T-helper 2 cell (primary cell): ENCODE measurements around the gene PCDH1.

Experiments used
- DNase-seq, 5 experiments: peaks; one replicate each; pipeline versions ENCODE4 v3.0.0 to v3.0.0-alpha.2; 2012 to 2022

The PCDH1 gene

GRCh38 chr5:141852448-141852847, 25.8 kb downstream of the PCDH1 start:
- DNase-seq: no peak

GRCh38 chr5:141851195-141851874, 26.9 kb downstream of the PCDH1 start:
- DNase-seq: no peak

- DNase-seq: no peak
Measured at GRCh38 chr5:141850786-141851185, 27.4 kb downstream of the PCDH1 start.

- peak in 3 of 5 experiments; percentile 11 to 51 (median 21) for DNase-seq
Measured at GRCh38 chr5:141850244-141850768, 27.9 kb downstream of the PCDH1 start.

GRCh38 chr5:141849415-141850243, 28.6 kb downstream of the PCDH1 start:
- peak; percentile 44 to 80 (median 53) for DNase-seq

- peak in 2 of 5 experiments; percentile 3 to 51 for DNase-seq
Measured at GRCh38 chr5:141848744-141849414, 29.3 kb downstream of the PCDH1 start.

GRCh38 chr5:141846031-141846430, 32.2 kb downstream of the PCDH1 start:
- no peak for DNase-seq

GRCh38 chr5:141845371-141845851, 32.8 kb downstream of the PCDH1 start:
- DNase-seq: peak in 1 of 5 experiments; percentile 23

GRCh38 chr5:141844414-141845097, 33.7 kb downstream of the PCDH1 start:
- no peak for DNase-seq

- no peak for DNase-seq
Measured at GRCh38 chr5:141843156-141843927, 34.9 kb downstream of the PCDH1 start.

- no peak for DNase-seq
Measured at GRCh38 chr5:141841378-141842180, 36.6 kb downstream of the PCDH1 start.

GRCh38 chr5:141840826-141841360, 37.3 kb downstream of the PCDH1 start:
- no peak for DNase-seq

GRCh38 chr5:141840280-141840812, 37.9 kb downstream of the PCDH1 start:
- DNase-seq: no peak

GRCh38 chr5:141839015-141839513, 39.1 kb downstream of the PCDH1 start:
- no peak for DNase-seq

- DNase-seq: no peak
Measured at GRCh38 chr5:141838326-141839014, 39.7 kb downstream of the PCDH1 start.

GRCh38 chr5:141835928-141836670, 42.1 kb downstream of the PCDH1 start:
- no peak for DNase-seq

- DNase-seq: no peak
Measured at GRCh38 chr5:141834331-141834730, 43.9 kb downstream of the PCDH1 start.

- DNase-seq: no peak
Measured at GRCh38 chr5:141832131-141832530, 46.1 kb downstream of the PCDH1 start.

- DNase-seq: no peak
Measured at GRCh38 chr5:141828162-141828561, 50.0 kb downstream of the PCDH1 start.
